Right ventricle myocardium superior (tissue), 1 donor: Measurements from ENCODE around the gene DDX19B. TPM values are rescaled to one million over a fixed set of nuclear protein-coding genes. Genes with fewer than 3 reads are reported as not detected.
"Not testable (repeated sequence)": the region's sequence is repeated elsewhere in the genome, so short reads cannot be mapped to it uniquely, and the experiment has no call there.

Experiments
- ATAC-seq: fragments of 200-7000 bp; cut with Tn5 transposase; one replicate; pipeline ENCODE4 v1.9.1; 2020; ENCODE audit warnings: mild to moderate bottlenecking; ENCODE audit not compliant: poor library complexity
- DNase-seq: peaks from one replicate; pipeline ENCODE4 v3.0.0-alpha.2; 2020
- intact Hi-C: fragments of 100-400 bp; cut with DNase I; formaldehyde crosslinking; loops from one replicate; pipeline ENCODE4 v1.11.2; 2022
- total RNA-seq: library from RNA; stranded (reverse); fragmentation: NEBNext Ultra II Directional; extraction: Animal tissue kit (Norgen Biotek cat#: 25700); gene quantifications from one replicate; pipeline ENCODE4 v1.2.1, GENCODE V29; 2021
- donor health status: DM: no; HTN: yes; CAD: no; lungs with severe emphysema.

Gene DDX19B
- total RNA-seq, 1 donor from 2014 or later, result 13.9 TPM

DNA sequence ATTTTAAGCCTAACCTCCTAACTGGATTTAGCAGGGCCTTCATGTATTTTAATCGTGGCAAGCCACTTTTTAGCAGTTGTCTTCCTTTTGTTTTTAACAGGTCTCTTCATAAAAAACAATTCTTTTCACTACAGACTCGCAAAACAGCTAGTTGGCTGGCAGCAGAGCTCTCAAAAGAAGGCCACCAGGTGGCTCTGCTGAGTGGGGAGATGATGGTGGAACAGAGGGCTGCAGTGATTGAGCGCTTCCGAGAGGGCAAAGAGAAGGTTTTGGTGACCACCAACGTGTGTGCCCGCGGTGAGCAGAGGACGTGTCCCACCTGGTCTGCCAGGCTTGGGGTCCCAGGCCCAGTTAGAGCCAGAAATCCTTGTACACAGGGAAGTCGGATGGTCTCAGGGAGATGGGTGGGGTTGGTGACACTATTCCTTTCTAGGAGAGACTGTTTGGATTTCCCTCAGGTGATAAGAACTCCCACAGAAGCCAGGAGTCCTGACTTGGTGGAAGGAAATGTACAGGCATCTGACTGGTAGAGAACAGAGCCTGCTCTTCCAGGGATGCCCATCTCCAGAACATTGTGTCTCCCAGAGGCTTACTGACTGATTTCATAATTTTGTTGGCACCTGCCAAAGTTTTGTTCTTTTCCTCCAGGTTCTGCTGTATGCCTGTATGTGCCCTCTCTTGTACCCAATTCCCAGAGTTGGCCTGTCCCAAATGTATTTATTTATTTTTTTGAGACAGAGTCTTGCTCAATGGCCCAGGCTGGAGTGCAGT, 32.8 kb downstream of the DDX19B start:
- intact Hi-C loops, result no loop called here
- ATAC-seq (peak; percentile 77), DNase-seq (no peak)

DNA sequence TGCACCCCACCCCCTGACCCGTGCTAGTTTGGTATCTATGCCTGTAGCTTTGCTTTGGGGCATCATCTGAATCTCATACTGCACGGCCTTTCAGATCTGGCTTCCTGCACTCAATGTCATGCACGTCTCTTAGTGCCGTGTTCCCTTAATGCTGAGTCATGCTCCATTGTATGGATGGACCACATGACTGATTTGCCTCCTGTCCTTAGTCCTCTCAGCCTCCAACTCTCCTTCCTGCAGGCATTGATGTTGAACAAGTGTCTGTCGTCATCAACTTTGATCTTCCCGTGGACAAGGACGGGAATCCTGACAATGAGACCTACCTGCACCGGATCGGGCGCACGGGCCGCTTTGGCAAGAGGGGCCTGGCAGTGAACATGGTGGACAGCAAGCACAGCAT, 33.7 kb downstream of the DDX19B start:
- ATAC-seq, intact Hi-C loops, DNase-seq: not testable (repeated sequence)

DNA sequence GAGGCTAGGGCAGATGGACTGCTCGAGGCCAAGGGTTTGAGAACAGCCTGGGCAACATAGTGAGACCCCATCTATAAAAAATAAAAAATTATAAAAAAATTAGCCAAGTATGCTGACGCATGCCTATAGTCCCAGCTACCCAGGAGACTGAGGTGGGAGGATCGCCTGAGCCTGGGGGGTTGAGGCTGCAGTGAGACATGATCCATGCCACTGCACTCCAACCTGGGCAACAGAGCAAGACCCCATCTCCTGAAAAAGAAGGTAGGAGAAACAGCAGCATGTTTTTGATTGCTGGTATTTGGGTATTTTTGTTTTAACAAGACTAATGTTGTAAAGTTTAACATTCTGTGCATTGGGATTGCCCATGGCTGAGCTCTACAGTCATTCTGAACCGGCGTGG, 38.8 kb downstream of the DDX19B start:
- intact Hi-C loops, result no loop called here
- DNase-seq, result no peak
- no peak for ATAC-seq

DNA sequence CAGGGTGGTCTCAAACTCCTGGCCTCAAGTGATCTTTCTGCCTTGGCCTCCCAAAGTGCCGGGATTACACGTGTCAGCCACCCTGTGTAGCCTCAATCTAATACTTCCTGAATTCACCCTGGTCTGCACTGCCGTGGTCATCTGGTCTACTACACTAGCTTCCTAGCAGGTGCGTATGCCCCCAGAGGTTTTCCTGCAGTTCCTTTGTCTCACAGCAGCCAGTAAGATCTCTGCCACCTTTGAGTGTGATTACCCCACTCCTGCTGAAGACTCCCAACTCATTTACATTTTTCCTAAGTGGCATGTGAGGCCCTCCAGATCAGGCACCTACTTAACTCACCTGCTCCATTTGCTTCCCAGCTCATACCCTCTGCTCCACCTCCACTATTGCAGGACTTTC, 42.6 kb downstream of the DDX19B start:
- intact Hi-C loops, result loop anchor here (10.0 kb wide), 1 partner anchor 47 kb away; the partner anchor contains the start of gene DDX19B
- DNase-seq, result no peak
- ATAC-seq, result no peak

DNA sequence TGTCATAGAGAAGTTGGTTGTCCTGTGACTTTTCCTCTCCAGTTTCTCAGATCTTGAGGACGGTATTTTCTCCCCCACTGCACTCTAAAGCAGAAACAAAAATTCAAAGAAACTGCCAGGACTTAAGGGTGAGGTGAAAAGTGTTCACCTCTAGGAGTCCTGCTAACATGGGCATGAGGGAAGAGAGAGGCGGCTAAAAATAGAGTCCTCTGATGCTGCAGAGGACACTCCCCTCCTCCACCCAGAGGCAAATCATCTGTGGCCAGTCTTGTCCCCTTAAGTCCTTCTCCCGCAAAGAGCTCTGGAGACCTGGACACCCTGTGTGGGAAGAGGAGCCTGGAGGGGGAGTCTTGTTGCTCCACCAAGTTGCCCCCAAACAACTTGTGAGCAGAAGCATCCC, 43.0 kb downstream of the DDX19B start:
- intact Hi-C loops, result loop anchor here (10.0 kb wide), 1 partner anchor 47 kb away; the partner anchor contains the start of gene DDX19B
- DNase-seq, result no peak
- peak; percentile 63 for ATAC-seq

DNA sequence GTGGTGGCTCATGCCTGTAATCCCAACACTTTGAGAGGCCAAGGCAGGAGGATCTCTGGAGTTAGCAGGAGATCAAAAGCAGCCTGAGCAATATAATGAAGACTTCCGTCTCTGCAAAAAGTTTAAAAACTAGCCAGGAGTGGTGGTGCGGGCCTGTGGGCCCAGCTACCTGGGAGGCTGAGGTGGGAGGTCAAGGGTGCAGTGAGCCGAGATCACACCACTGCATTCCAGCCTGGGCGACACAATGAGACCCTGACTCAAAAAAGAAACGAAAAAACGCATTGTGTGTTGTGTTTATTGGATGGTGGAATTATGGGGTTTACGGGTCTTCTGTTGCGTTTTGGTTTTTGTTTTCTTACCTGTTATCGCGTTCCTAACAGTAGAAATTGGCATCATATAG, 46.9 kb downstream of the DDX19B start:
- DNase-seq (no peak), ATAC-seq (no peak)
- intact Hi-C loops, result loop anchor here (10.0 kb wide), 1 partner anchor 51 kb away; the partner anchor contains the start of gene DDX19B

DNA sequence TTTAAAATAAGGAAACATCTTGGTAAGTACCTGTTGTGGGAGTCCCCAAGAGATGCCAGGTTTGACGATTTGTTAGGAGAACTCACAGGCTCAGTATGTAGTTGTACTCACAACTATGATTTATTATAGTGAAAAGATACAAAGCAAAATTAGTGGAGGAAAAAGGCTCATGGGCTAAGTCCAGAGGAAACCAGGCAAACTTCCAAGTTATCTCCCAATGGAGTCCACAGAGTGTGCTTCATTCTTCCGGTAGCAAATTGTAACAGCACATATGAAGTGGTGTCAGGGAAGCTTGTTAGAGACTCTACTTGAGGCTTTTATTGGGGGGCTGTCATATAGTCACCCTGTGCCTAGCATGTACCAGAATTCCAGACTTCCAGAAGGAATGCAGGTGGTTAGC, 50.0 kb downstream of the DDX19B start:
- intact Hi-C loops, result loop anchor here (10.0 kb wide), 1 partner anchor 54 kb away; the partner anchor contains the start of gene DDX19B

DNA sequence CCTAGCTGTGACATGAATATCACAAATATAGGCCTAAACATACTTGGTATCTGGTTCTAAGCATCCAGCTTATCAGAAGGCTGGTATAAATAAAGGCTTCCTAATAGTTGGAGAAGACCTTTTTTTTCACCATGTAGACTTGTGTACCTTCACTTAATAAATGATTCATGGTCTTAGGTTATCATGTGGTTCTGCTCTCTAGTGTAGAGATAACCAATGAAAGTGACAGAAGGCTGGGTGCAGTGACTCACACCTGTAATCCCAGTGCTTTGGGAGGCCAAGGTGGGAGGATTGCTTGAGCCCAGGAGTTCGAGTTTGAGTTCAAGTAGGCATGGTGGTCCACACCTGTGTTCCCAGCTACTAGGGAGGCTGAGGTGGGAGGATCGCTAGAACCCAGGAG, 50.8 kb downstream of the DDX19B start:
- DNase-seq (no peak), ATAC-seq (no peak)
- intact Hi-C loops, result loop anchor here (10.0 kb wide), 1 partner anchor 55 kb away; the partner anchor contains the start of gene DDX19B

More for the DNA sequence above, 50.0 kb downstream of the DDX19B start:
- DNase-seq (no peak), ATAC-seq (no peak)

DNA sequence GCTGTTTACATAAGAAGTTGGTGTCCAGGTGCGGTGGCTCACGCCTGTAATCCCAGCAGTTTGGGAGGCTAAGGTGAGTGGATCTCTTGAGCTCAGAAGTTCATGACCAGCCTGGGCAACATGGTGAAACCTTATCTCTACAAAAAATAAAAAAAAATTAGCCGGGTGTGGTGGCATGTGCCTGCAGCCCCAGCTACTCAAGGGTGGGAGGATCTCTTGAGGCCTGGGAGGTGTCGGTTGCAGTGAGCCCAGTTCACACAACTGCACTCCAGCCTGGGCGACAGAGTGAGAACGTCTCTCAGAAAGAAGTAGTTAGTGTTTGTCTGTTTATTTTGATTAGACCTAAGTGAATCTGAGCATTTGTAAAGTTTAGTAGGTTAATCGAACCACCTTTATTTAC, 60.6 kb downstream of the DDX19B start:
- DNase-seq, result no peak
- intact Hi-C loops, result no loop called here

DNA sequence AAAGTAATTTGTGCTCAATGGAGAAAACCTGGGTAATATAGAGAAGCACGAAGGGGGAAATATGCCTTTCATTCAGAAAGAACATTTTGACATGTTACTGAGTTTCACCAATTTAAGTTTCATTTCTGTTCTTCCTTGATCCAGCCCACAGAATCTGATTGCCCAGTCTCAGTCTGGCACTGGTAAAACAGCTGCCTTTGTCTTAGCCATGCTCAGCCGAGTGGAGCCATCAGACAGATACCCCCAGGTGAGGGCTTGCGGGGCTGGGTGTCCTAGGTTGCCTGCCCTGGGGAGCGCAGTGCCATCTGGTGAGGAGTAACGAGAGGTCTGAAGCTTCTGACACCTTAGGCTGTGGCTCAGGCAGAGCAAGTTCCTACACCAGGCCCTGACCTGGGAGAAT, 65.4 kb downstream of the DDX19B start:
- no peak for DNase-seq
- no peak for ATAC-seq

More for the DNA sequence above, 60.6 kb downstream of the DDX19B start:
- ATAC-seq, result no peak

DNA sequence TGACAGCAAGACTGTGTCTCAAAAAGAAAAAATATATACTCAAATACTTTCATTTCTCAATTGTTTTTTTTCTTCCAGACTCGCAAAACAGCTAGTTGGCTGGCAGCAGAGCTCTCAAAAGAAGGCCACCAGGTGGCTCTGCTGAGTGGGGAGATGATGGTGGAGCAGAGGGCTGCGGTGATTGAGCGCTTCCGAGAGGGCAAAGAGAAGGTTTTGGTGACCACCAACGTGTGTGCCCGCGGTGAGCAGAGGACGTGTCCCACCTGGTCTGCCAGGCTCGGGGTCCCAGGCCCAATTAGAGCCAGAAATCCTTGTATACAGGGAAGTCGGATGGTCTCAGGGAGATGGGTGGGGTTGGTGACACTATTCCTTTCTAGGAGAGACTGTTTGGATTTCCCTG, 71.2 kb downstream of the DDX19B start:
- peak; percentile 49 for DNase-seq
- intact Hi-C loops, result loop anchor here (10.0 kb wide), 1 partner anchor 285 kb away; no protein-coding TSS in a partner anchor
- ATAC-seq, result peak; percentile 79

More for the DNA sequence above, 65.4 kb downstream of the DDX19B start:
- intact Hi-C loops, result no loop called here

DNA sequence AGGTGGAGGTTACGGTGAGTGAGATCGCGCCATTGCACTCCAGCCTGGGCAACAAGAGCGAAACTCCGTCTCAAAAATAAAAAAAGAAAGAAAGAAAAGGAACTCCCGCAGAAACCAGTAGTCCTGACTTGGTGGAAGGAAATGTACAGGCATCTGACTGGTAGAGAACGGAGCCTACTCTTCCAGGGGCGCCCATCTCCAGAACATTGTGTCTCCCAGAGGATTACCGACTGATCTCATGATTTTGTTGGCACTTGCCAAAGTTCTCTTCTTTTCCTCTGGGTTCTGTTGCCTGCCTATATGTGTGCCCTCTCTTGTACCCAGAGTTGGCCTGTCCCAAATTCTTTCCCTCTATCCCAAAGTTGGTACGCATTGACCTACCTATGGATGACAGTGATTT, 71.9 kb downstream of the DDX19B start:
- intact Hi-C loops, result loop anchor here (10.0 kb wide), 1 partner anchor 284 kb away; no protein-coding TSS in a partner anchor
- DNase-seq (no peak), ATAC-seq (no peak)

DNA sequence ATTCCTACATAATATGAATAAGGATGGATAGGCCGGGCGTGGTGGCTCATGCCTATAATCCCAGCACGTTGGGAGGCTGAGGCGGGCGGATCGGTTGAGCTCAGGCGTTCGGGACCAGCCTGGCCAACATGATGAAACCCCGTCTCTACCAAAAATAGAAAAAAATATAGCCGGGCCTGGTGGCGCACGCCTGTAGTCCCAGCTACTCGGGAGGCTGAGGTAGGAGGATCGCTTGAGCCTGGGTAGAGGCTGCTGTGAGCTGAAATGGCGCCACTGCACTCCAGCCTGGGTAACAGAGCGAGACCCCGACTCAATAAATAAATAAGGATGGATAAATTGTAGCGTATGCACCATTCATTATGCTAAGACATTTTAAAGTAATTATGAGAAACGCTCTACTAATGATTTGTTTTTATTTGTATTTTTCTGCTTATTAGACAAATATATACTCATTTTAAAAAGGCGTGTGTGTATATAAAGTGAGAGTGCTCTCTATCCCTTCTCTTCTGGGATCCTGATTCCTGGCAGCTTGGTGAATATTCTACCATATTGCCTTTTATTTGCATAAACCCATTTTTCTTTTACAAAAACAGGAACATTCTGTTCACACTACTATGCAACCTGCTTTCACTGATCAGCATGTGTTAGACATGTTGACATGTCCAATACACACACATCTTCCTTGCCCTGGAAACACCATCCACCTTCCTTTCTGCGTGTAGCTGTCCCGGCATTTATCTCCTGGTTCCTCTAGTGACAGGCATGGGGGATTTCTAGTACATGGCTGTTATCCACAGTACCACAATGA, 74.1 kb downstream of the DDX19B start:
- intact Hi-C loops, result loop anchor here (10.0 kb wide), 1 partner anchor 282 kb away; no protein-coding TSS in a partner anchor
- ATAC-seq (no peak), DNase-seq (no peak)

DNA sequence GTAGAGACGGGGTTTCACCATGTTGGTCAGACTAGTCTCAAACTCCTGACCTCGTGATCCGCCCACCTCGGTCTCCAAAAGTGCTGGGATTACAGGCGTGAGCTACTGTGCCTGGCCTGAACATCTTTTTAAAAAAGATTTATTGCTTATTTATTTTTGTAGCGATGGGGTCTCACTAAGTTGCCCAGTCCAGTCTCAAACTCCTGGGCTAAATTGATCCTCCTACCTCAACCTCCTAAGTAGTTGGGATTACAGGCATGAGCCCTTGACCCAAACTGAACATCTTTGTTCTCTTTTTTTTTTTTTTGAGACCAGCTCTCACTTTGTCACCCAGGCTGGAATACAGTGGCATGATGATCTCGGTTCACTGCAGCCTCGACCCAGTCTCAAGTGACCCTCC, 75.2 kb downstream of the DDX19B start:
- no peak for DNase-seq
- intact Hi-C loops, result loop anchor here (10.0 kb wide), 1 partner anchor 281 kb away; no protein-coding TSS in a partner anchor

DNA sequence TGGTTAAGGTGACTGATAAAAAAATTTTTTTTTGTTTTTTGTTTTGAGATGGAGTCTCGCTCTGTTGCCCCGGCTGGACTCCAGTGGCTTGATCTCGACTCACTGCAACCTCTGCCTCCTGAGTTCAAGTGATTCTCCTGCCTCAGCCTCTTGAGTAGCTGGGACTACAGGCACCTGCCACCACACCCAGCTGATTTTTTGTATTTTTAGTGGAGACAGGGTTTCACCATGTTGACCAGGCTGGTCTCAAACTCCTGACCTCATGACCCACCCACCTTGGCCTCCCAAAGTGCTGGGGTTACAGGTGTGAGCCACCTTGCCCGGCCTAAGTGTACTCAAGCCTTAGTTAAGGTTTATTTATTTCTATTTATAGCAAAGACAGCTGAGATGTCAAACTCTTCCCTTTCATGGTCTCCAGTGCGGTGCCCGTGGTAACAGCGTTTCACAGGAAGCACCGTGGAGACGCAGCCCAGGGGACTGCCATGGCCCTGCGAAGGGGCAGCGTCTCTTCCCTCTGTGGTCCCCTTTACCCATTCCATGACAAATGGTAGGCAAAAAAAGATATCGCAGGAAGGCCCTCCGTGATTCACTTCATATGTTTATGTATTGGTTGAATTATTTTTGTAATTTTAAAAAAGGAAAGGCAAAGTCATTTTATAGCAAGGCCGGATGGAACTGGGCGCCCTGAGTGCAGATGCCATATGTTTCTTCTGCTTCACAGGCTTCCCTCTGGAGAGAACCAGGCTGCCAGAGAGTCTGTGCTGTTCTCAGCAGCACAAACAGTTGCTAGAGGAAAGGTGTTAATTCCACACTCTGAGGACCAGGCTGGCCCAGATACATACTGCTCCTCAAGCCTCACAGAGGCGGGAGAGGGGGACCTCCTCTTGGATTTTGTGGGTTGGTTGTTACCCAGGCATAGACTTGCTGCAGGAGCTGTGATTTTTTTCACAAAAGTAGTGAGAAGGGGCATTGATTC, 76.9 kb downstream of the DDX19B start:
- no peak for DNase-seq
- intact Hi-C loops, result loop anchor here (10.0 kb wide), 1 partner anchor 279 kb away; no protein-coding TSS in a partner anchor
- ATAC-seq, result no peak

More for the DNA sequence above, 75.2 kb downstream of the DDX19B start:
- ATAC-seq, result no peak

DNA sequence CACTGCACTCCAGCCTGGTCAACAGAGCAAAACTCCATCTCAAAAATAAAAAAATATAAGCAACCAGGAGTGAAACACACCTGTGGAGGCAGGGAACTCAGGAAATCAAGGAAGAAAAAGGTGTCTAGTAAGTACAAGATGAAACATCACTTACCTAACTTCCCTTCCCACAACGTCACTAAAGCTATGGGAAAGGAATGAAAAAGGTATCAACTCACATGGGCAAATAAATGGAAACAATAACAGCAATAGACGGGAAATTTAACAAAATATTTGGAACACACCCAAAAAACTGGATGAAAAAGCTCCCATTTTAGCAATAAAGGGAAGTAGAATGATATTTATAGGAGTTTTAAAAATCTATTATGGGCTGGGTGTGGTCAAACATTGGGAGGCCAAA, 78.8 kb downstream of the DDX19B start:
- ATAC-seq (no peak), DNase-seq (no peak)
- intact Hi-C loops, result loop anchor here (10.0 kb wide), 1 partner anchor 277 kb away; no protein-coding TSS in a partner anchor

DNA sequence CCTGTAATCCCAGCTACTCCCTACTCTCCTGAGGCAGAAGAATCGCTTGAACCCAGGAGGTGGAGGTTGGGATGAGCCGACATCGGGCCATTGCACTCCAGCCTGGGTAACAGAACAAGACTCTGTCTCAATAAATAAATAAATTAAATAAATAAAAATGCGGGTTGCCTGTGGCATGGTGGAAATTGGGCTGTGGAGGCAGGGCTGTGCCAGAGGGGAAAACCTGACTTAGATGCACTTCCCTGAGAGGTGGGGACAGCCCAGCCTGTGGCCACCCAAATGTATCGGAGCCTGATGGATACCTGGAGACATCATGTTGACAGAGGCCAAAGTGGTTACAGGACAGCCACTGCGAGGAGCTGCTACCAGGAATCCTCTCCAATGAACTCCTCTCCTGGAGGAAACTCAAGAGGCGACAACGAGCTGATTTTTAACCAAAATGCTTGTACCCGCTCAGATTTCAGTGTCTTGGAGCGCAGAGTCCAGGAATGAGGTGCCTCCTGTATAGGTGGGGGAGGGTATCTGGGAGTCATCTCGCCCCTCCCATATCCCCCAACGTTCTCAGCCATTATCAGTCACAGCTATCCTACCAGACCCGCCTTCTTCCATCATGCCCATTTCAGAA, 80.0 kb downstream of the DDX19B start:
- ATAC-seq, result no peak
- intact Hi-C loops, result loop anchor here (10.0 kb wide), 1 partner anchor 276 kb away; no protein-coding TSS in a partner anchor

More for the DNA sequence above, 80.0 kb downstream of the DDX19B start:
- DNase-seq, result no peak
